Lower leg skin (tissue), 4 donors: Measurements from ENCODE around the gene CTTNBP2. TPM values are rescaled to one million over a fixed set of nuclear protein-coding genes. Genes with fewer than 3 reads are reported as not detected.

Source experiments
- DNase-seq, 2 donors: peaks; one replicate each; pipeline ENCODE4 v3.0.0-alpha.2; 2019; ENCODE audit warnings: low spot score in 2 of 2
- H3K4me3 ChIP-seq: fragments of 200-600 bp; sonication (generic); 2 replicates; pipeline ENCODE4 v1.5.1; 2017; ENCODE audit warnings: mild to moderate bottlenecking, low read depth; ENCODE audit not compliant: poor library complexity, severe bottlenecking
- POLR2A ChIP-seq, 2 donors: fragments of 450-650 bp; IDR thresholded peaks; one replicate each; pipeline ENCODE4 v1.6.1; 2016 to 2017; ENCODE audit warnings: antibody characterized with exemption in 2 of 2, mild to moderate bottlenecking in 1 of 2, moderate library complexity in 1 of 2
- WGBS, 2 donors: methylation state at CpG; one replicate each; pipeline ENCODE4 v1.1.5; 2018; 5-methylcytosine and 5-hydroxymethylcytosine counted together
- intact Hi-C: fragments of 100-400 bp; cut with DNase I; formaldehyde crosslinking; loops from one replicate; pipeline ENCODE4 v1.15.0; 2023; ENCODE audit warnings: low total_unique reads
- total RNA-seq, 4 donors: library from RNA; depleted of rRNA; stranded (reverse); fragments of >200 nt; gene quantifications; one replicate each; pipeline ENCODE4 v1.1.0, GENCODE V29; 2016
- TF ChIP-seq, protein P1 (sequence below), 3 donors: fragments of 450-650 bp; IDR thresholded peaks; one replicate each; pipeline ENCODE4 v1.5.1; 2016; ENCODE audit warnings: antibody characterized with exemption in 3 of 3, mild to moderate bottlenecking in 3 of 3, moderate library complexity in 2 of 3

The CTTNBP2 gene
- total RNA-seq, 4 donors from 2014 or later, result 1.2 to 7.6 (median 5.8) TPM

DNA sequence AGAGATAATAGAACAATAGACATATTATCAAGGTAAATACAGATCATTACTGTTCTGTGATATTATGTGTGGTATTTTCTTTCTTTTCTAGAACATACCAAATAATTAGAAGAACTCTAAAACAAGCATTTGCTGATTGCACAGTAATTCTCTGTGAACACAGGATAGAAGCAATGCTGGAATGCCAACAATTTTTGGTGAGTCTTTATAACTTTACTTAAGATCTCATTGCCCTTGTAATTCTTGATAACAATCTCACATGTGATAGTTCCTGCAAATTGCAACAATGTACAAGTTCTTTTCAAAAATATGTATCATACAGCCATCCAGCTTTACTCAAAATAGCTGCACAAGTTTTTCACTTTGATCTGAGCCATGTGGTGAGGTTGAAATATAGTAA is 207.9 kb downstream of the CTTNBP2 start:
- DNase-seq, result no peak
- no peak for TF ChIP-seq POLR2A (IDR thresholded peaks at IDR 0.05)
- TF ChIP-seq, protein P1, sequence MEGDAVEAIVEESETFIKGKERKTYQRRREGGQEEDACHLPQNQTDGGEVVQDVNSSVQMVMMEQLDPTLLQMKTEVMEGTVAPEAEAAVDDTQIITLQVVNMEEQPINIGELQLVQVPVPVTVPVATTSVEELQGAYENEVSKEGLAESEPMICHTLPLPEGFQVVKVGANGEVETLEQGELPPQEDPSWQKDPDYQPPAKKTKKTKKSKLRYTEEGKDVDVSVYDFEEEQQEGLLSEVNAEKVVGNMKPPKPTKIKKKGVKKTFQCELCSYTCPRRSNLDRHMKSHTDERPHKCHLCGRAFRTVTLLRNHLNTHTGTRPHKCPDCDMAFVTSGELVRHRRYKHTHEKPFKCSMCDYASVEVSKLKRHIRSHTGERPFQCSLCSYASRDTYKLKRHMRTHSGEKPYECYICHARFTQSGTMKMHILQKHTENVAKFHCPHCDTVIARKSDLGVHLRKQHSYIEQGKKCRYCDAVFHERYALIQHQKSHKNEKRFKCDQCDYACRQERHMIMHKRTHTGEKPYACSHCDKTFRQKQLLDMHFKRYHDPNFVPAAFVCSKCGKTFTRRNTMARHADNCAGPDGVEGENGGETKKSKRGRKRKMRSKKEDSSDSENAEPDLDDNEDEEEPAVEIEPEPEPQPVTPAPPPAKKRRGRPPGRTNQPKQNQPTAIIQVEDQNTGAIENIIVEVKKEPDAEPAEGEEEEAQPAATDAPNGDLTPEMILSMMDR (IDR thresholded peaks at IDR 0.05), result no peak
- H3K4me3 ChIP-seq, result no peak overlapping the region
- intact Hi-C loops, result no loop called here

DNA sequence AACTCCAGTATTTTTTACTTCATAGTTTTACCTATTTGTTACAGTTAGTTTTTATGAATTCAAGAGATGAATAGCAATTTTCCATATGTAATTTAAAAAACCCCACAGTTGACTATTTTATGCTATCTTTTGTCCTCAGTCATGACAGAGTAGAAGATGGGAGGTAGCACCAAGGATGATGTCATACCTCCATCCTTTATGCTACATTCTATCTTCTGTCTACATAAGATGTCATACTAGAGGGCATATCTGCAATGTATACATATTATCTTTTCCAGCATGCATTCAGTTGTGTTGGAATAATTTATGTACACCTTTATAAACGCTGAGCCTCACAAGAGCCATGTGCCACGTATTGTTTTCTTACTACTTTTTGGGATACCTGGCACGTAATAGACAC is 209.2 kb downstream of the CTTNBP2 start:
- WGBS, 2 donors, result 85 to 86% methylated on average over 3 of the region's 3 CpGs
- H3K4me3 ChIP-seq, result no peak overlapping the region
- intact Hi-C loops, result no loop called here
- TF ChIP-seq, protein P1 (IDR thresholded peaks at IDR 0.05), result no peak
- TF ChIP-seq POLR2A (IDR thresholded peaks at IDR 0.05), result no peak
- no peak for DNase-seq

DNA sequence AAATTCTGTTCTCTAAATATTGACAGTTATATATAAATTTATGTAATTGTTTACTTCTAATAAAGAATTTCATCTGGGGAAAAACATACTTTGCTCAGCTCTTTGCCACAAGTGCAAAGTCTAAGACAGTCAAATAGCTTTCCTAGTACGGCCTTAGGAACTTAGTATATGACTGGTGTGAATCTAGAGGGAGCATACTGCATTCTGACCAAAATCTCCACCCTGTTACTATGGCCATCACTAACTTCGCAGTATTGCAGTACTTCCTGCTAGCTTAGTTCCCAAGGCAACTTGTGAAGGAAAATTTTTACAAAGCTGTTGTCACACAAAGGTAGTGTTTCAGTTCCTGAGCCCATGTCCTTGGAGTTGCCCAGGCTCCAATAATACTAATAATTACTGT is 211.9 kb downstream of the CTTNBP2 start:
- WGBS, 2 donors, result 81 to 87% methylated on average over 2 of the region's 2 CpGs
- DNase-seq, result no peak
- H3K4me3 ChIP-seq, result no peak overlapping the region
- intact Hi-C loops, result no loop called here
- TF ChIP-seq, protein P1 (IDR thresholded peaks at IDR 0.05), result no peak
- no peak for TF ChIP-seq POLR2A (IDR thresholded peaks at IDR 0.05)
